Erythroblast (primary cell): ENCODE measurements around the gene HECW1.

ENCODE experiments used
- GATA1 ChIP-seq: IDR thresholded peaks from 2 replicates; pipeline ENCODE4 v1.6.1; 2011; ENCODE audit warnings: low read depth, mild to moderate bottlenecking, control low read depth, low read length, moderate library complexity
- POLR2A ChIP-seq: IDR thresholded peaks from 2 replicates; pipeline ENCODE4 v1.6.1; 2011; ENCODE audit warnings: mild to moderate bottlenecking, low read length

DNA sequence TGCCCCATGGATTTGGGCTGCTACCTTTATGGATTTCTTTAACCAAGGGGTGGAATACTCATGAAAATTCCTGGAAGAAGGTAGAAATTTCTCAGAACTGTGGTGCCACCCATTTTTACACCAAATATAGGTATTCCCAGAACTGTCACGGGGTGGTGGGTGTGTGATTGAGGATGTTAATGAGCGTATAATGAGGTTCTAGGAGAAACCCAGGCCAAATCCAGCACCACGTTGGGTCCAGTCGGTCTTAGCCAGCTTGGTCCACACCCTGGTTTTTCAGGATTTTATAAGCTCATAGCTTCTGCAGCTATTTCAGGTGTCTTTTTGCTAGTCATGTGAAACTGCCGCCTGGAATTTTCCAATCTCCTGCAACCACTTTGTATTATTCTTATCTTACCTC is 83.3 kb downstream of the HECW1 start:
- TF ChIP-seq POLR2A: no peak
- no peak for TF ChIP-seq GATA1
